RWPE2 (cell line): ENCODE measurements around the gene MVK.
A peak's percentile ranks its signal among the peaks of the same experiment; 100 is the strongest.

ENCODE experiments used
- ATAC-seq: fragments of 200-7000 bp; cut with Tn5 transposase; 3 replicates; pipeline ENCODE4 v1.9.1; 2021; ENCODE audit warnings: low read depth
- DNase-seq: peaks from one replicate; pipeline ENCODE4 v3.0.0-alpha.2; 2020; ENCODE audit warnings: low spot score
- H3K27ac ChIP-seq: fragments of 450-650 bp; 2 replicates; pipeline ENCODE4 v1.5.1; 2017; ENCODE audit warnings: mild to moderate bottlenecking; ENCODE audit not compliant: poor library complexity, severe bottlenecking
- H3K27me3 ChIP-seq: fragments of 250-450 bp; sonication (Bioruptor Pico); 2 replicates; pipeline ENCODE4 v1.5.1; 2021; ENCODE audit warnings: mild to moderate bottlenecking, moderate library complexity; ENCODE audit not compliant: insufficient read depth, poor library complexity, severe bottlenecking
- H3K36me3 ChIP-seq: fragments of 250-450 bp; sonication (Bioruptor Pico); 2 replicates; pipeline ENCODE4 v1.5.1; 2020; ENCODE audit warnings: low read depth, mild to moderate bottlenecking, moderate library complexity
- H3K4me1 ChIP-seq: fragments of 250-450 bp; sonication (Bioruptor Pico); 2 replicates; pipeline ENCODE4 v1.5.1; 2021; ENCODE audit warnings: mild to moderate bottlenecking, moderate library complexity; ENCODE audit not compliant: insufficient read depth, poor library complexity, severe bottlenecking
- H3K4me3 ChIP-seq: fragments of 250-450 bp; sonication (Bioruptor Pico); 2 replicates; pipeline ENCODE4 v1.5.1; 2021; ENCODE audit warnings: mild to moderate bottlenecking, moderate library complexity; ENCODE audit not compliant: severe bottlenecking
- H3K9me3 ChIP-seq: fragments of 250-450 bp; sonication (Bioruptor Pico); 2 replicates; pipeline ENCODE4 v1.5.1; 2021; ENCODE audit warnings: mild to moderate bottlenecking, moderate library complexity; ENCODE audit not compliant: severe bottlenecking
- CTCF ChIP-seq: fragments of 450-650 bp; IDR thresholded peaks from one replicate; pipeline ENCODE4 v1.5.1; 2017; ENCODE audit warnings: mild to moderate bottlenecking, moderate library complexity; ENCODE audit not compliant: poor library complexity, severe bottlenecking

Gene MVK

DNA sequence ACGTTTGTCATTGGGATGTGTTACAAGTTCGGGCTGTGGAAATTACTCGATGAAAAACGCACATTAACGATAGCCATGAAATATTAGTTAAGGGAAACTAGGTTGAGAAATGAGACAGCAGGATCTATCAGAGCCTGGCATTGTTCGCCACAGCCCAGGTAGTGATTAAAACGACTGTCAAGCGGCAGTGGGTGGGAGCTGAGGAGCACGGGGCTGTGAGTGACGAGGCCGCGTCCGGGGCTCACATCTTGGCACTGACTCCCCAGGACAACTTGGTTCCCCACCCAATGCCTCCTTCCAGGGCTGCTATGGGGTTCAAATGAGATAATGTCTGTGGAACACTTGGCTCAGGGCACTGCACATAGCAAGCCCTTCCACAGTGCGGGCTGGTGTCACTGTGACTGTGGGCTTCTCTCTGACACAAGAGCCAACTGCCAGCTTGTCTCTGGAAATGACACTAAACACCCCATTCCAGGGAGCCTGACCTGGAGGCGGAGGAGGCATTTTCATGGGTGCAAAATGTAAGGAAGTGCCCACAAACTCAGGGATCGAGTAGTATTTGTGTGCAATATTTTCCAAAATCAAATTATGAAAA is 19.6 kb upstream of the MVK start:
- Histone ChIP-seq H3K27me3 (peaks cover 25% of the 10 kb centered on the region), H3K4me3 (no peak overlapping the region), H3K9me3 (no peaks in the 10 kb centered on the region), H3K27ac (no peak overlapping the region), H3K36me3 (no peaks in the 10 kb centered on the region), H3K4me1 (no peaks in the 10 kb centered on the region)
- TF ChIP-seq CTCF = no peak
- ATAC-seq (peak; percentile 53), DNase-seq (no peak)

- ATAC-seq = no peak
- TF ChIP-seq CTCF = no peak
- no peaks in the 10 kb centered on the region for H3K4me1 ChIP-seq
Measured at GRCh38 chr12:109554761-109555160, 18.8 kb upstream of the MVK start.

DNA sequence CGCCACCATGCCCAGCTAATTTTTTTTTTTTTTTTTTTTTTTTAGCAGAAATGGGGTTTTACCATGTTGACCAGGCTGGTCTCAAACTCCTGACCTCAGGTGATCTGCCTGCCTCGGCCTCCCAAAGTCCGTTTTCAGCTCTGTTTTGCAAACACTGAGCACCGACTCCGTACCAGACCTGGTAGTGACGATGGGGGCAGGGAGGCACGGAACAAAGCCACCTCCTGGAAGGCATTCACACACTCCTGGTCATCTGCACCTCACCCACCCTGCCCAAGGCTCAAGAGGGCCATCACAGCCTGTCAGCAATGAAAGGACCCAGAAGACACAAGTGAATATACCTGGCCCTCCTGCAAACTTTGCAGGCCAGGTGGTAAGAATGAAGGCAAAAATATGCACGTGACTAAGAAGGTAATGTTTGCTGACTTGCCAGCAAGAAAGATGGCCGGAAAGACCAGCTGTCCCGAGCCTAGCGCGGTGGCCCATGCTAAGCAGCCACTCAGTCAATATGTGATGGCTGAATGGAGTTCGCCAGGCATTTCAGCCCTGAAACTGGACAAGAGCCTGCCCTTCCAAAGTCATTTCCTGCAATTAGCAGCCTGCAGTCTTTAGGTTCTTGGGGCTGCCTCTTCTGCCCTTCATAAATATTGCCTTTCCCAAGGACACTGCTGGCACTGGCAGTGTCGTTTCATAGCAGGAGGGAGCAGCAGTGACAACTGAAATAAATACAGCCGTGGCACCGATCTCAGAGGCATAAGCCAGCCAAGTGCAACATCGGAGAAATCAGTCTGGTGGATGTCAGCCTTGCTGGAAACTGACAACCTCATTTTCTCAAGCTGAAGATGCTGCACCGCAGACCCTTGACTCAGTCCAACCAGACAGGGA is 17.9 kb upstream of the MVK start:
- no peaks in the 10 kb centered on the region for H3K36me3 ChIP-seq
- no peak overlapping the region for H3K4me3 ChIP-seq
- no peak for ATAC-seq
- no peaks in the 10 kb centered on the region for H3K9me3 ChIP-seq
- DNase-seq = no peak
- no peak overlapping the region for H3K27ac ChIP-seq
- H3K27me3 ChIP-seq = peaks cover 25% of the 10 kb centered on the region
- TF ChIP-seq CTCF = no peak
- no peaks in the 10 kb centered on the region for H3K4me1 ChIP-seq

More at GRCh38 chr12:109554761-109555160, 18.8 kb upstream of the MVK start:
- Histone ChIP-seq H3K27me3 (peaks cover 25% of the 10 kb centered on the region), H3K27ac (no peak overlapping the region), H3K9me3 (no peaks in the 10 kb centered on the region), H3K4me3 (no peak overlapping the region), H3K36me3 (no peaks in the 10 kb centered on the region)
- no peak for DNase-seq

- DNase-seq (no peak), ATAC-seq (no peak)
- TF ChIP-seq CTCF = no peak
- Histone ChIP-seq H3K27me3 (peaks cover 25% of the 10 kb centered on the region), H3K36me3 (no peaks in the 10 kb centered on the region; the same call in 1 of the 2 replicates), H3K4me1 (no peaks in the 10 kb centered on the region), H3K4me3 (no peak overlapping the region), H3K27ac (no peak overlapping the region), H3K9me3 (no peaks in the 10 kb centered on the region)
Measured at GRCh38 chr12:109557200-109557599, 16.4 kb upstream of the MVK start.
